ENCODE results near the gene GARIN3.
"Not testable (repeated sequence)": the region's sequence is repeated elsewhere in the genome, so short reads cannot be mapped to it uniquely, and the experiment has no call there.

Gene GARIN3

DNA sequence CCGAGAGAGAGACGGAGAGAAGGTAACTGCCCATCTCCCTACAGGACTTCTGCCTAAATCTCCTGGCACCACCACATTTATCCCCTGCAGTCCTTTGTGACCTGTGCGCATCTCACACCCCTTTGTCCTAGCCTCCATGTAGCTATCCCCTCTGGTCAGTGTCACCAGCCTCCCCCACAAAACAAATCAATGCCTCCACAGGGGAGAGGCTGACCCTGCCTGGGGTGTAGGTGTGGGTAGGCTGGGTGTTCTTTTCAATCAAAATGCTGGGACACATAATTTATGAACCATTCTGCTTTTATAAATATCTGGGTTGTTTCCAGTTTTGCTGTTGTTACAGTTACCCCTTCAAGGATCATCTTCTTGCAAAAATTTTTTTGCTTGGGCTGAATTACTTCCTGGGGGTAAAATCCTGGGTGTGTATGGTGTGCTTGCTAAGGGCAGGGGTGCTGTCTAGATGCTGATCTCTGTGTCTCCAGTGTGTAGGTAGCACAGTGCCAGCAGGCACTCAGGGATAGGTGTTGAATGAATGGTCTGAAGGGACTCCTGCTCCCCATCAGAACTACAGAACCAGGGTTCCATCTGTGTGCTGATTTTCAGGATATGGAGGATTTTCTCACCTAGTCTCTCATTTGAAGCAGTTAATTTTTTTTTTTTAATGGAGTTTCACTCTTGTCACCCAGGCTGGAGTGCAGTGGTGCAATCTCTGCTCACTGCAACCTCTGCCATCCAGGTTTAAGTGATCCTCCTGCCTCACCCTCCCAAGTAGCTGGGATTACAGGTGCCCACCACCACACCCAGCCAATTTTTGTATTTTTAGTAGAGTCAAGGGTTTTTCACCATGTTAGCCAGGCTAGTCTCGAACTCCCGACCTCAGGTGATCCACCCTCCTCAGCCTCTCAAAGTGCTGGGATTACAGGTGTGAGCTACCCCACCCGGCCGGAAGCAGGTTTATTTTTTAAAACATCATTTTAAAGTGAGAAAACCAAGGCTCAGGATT lies at the start of gene GARIN3:
TSS of gene GARIN3 (minus strand) at position 51 of the 1,000 bp plus-strand sequence. CDS start 96 bp downstream, outside the sequence.
- TF ChIP-seq, protein P1, sequence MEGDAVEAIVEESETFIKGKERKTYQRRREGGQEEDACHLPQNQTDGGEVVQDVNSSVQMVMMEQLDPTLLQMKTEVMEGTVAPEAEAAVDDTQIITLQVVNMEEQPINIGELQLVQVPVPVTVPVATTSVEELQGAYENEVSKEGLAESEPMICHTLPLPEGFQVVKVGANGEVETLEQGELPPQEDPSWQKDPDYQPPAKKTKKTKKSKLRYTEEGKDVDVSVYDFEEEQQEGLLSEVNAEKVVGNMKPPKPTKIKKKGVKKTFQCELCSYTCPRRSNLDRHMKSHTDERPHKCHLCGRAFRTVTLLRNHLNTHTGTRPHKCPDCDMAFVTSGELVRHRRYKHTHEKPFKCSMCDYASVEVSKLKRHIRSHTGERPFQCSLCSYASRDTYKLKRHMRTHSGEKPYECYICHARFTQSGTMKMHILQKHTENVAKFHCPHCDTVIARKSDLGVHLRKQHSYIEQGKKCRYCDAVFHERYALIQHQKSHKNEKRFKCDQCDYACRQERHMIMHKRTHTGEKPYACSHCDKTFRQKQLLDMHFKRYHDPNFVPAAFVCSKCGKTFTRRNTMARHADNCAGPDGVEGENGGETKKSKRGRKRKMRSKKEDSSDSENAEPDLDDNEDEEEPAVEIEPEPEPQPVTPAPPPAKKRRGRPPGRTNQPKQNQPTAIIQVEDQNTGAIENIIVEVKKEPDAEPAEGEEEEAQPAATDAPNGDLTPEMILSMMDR (IDR thresholded peaks at IDR 0.05; ENCODE audit: insufficient read depth, missing control alignments), result no peak
- DNase-seq (ENCODE audit: insufficient read length, low spot score) (no peak), FAIRE-seq (no peak)

DNA sequence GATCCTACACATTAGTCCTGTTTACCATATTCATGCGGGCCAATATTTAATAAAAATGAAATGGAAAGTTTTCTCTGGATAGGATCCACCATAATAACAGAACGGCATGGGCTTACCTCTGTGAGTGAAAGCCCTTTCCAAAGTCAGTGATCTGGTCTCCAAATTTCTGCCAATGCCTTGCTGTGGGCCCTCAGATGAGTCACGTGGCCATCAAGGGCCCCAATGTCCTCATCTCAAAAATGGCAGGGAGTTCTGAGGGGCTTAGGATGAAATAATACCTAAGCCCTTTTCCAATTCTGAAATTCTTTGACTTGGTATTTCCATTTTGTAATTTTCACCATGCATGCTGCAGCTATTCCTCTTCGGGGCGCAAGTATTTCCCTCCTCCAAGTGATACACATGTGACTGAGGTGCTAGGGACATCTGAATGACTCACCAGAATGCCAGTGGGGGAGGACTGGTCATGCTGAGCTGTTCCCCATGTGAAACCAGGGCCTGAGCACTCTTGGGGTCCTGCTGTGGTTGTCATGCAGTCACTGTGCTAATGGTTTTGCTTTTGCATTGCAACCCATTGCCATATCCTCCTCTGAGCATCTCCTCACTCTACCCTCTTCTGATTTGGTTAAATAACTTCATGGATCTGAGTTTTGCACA lies 49.6 kb upstream of the GARIN3 start:
- no peak for DNase-seq (ENCODE audit: insufficient read length, low spot score)
- TF ChIP-seq, protein P1 (IDR thresholded peaks at IDR 0.05; ENCODE audit: insufficient read depth, missing control alignments), result no peak
- no peak for FAIRE-seq

DNA sequence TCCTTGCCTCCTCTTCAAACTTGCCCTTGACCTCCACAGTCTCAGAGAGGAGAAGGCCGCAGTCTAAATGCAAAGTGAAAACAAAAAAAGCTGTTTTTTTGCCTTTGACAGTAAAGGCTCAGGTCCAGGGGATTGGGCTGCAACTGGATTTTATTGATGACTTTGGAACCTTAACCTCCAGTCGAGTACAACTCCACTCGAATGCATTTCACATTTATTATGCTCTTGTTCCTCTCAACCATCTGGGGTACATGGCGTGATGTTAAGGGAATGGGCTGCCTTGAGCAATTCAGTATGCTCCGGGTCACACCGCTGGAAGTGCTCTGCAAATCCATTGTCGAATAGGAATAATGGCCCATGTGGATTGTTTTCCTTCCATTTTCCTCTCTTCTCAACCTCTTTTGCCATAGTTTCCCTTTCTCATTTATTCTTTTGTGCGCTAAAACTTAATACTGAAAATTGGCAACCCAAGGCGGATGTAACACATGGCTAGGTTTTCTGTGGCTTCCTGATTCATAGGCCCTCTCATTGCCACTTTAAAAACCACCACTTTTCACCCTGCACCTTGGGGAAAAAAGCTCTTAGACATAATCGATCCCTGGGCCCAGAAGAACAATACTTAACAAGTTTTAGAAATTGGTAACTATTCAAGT lies 48.9 kb upstream of the GARIN3 start:
- DNase-seq (ENCODE audit: insufficient read length, low spot score) (no peak), FAIRE-seq (no peak)

DNA sequence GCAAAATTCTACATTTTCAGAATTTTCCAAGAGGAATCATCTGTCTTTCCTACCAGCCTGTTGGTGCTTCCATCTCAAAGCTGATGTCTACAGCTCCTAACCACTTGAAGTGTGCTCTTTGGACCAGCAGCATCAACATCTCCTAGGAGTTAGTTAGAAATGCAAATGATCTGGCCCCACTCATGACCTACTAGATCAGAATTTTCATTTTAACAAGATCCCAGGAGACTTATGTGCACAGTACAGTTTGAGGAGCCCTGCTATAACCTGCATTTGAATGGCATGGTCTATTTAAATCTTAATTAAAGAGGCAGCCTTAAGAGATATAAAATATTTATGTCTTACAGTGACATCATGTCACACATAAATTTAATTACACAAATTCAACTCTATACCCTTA lies 48.4 kb upstream of the GARIN3 start:
- FAIRE-seq, result no peak
- no peak for DNase-seq (ENCODE audit: insufficient read length, low spot score)
- TF ChIP-seq, protein P1 (IDR thresholded peaks at IDR 0.05; ENCODE audit: insufficient read depth, missing control alignments), result no peak

More for the DNA sequence above, 48.9 kb upstream of the GARIN3 start:
- TF ChIP-seq, protein P1 (IDR thresholded peaks at IDR 0.05; ENCODE audit: insufficient read depth, missing control alignments), result no peak

DNA sequence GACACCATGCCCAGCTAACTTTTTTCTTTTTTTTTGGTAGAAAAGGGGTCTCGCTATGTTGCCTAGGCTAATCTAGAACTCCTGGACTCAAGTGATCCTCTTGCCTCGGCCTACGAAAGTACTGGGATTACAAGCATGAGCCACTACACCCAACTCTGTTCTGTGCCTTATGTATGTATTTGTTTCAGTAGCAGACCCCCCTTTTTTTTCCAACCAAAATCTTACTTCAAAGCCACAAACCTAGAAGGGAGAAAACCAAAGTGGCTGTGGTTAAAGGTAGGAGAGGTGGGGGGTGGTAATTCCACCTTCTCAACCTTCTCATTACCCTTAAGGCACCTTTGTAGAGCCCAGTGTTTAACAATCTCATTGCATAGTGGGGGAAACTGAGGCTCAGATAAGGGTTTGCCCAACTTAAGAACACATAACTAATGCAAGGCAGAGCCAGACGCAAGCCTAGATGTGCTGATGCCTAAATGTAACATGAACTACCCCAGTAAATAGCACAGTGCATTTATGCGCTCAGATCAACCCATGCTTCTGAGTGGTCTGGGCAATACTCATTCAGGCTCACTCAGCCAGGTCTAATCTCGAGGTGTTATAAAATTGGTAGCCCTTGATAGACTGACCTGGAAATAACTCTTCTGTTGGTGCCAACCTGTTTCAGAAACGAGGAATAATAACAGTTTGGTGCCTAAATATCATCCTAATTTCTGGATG lies 47.6 kb upstream of the GARIN3 start:
- TF ChIP-seq, protein P1 (IDR thresholded peaks at IDR 0.05; ENCODE audit: insufficient read depth, missing control alignments), result no peak
- FAIRE-seq (no peak), DNase-seq (ENCODE audit: insufficient read length, low spot score) (no peak)

DNA sequence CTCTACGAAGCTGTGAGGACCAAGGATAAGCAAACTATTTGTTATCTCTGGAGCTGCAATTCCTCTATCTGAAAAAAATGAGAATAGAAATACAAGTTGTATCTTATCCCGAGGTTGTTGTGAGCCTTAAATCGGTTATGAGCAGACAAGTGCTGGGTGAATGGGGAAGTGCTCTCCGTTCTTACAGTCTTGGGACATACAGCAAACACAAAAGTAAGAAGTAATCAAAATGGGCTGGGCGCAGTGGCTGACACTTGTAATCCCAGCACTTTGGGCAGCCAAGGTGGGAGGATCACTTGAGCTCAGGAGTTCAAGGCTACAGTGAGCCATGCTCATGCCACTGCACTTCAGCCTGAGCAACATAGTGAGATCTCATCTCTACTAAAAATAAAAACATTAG lies 46.2 kb upstream of the GARIN3 start:
- TF ChIP-seq, protein P1 (IDR thresholded peaks at IDR 0.05; ENCODE audit: insufficient read depth, missing control alignments), result no peak
- FAIRE-seq (no peak), DNase-seq (ENCODE audit: insufficient read length, low spot score) (no peak)

DNA sequence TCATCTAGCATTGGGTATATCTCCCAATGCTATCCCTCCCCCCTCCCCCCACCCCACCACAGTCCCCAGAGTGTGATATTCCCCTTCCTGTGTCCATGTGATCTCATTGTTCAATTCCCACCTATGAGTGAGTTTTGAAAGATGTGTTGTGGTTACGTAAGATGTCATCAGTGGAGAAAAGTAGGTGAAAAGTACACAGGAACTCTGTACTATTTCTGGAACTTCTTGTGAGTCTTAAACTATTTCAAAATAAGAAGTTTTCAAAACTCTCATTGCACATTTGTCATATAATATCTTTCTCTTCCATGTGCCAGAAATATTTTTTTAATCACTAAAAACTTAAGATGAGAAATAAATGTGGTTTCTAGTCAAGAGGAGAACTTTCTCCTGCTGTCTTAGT lies 44.6 kb upstream of the GARIN3 start:
- not testable (repeated sequence) for FAIRE-seq; DNase-seq (ENCODE audit: insufficient read length, low spot score)

All from D721Med (cell line).